ENCODE measurements around the gene ZNF668.

GRCh38 chr16:31108035-31108793 lies 34.2 kb upstream of the ZNF668 start, which contains the start of gene BCKDK:
- peak in 1 of 2 donors; percentile 45 for TF ChIP-seq POLR2A (IDR thresholded peaks at IDR 0.05)
- no peak for TF ChIP-seq CTCF (IDR thresholded peaks at IDR 0.05)
